Liver (tissue), 3 donors: ENCODE results near the gene LY6G6C.

ENCODE experiments used
- EGR1 ChIP-seq, 2 donors: IDR thresholded peaks; 2 replicates each; pipeline ENCODE4 v1.6.1; 2016 to 2018; ENCODE audit warnings: antibody characterized with exemption in 2 of 2, low read depth in 2 of 2
- GABPA ChIP-seq, 2 donors: IDR thresholded peaks in 1 of 2; conservative IDR thresholded peaks in 1 of 2; 2 replicates each; pipeline ENCODE4 v1.6.1; 2016; ENCODE audit warnings: antibody characterized with exemption in 2 of 2, mild to moderate bottlenecking in 1 of 2, moderate library complexity in 1 of 2
- JUND ChIP-seq, 2 donors: IDR thresholded peaks; 2 replicates each; pipeline ENCODE4 v1.6.1; 2016; ENCODE audit warnings: antibody characterized with exemption in 2 of 2
- RAD21 ChIP-seq, 2 donors: IDR thresholded peaks; 2 replicates each; pipeline ENCODE4 v1.6.1; 2016; ENCODE audit warnings: antibody characterized with exemption in 2 of 2, mild to moderate bottlenecking in 2 of 2
- RXRA ChIP-seq, 2 donors: IDR thresholded peaks; 2 replicates each; pipeline ENCODE4 v1.6.1; 2017 to 2018; ENCODE audit warnings: antibody characterized with exemption in 2 of 2, mild to moderate bottlenecking in 1 of 2
- SP1 ChIP-seq: IDR thresholded peaks from 2 replicates; pipeline ENCODE4 v1.6.1; 2018; ENCODE audit warnings: antibody characterized with exemption, mild to moderate bottlenecking
- TAF1 ChIP-seq: conservative IDR thresholded peaks from 2 replicates; pipeline ENCODE4 v1.6.1; 2016; ENCODE audit warnings: antibody characterized with exemption, mild to moderate bottlenecking
- YY1 ChIP-seq: IDR thresholded peaks from 2 replicates; pipeline ENCODE4 v1.6.1; 2016; ENCODE audit warnings: antibody characterized with exemption, mild to moderate bottlenecking
- TF ChIP-seq, protein P1 (sequence below): IDR thresholded peaks from 2 replicates; pipeline ENCODE4 v1.6.1; 2016; ENCODE audit warnings: antibody characterized with exemption
- TF ChIP-seq, protein P2 (sequence below): fragments of 150-350 bp; IDR thresholded peaks from 2 replicates; pipeline ENCODE4 v1.5.1; 2017; ENCODE audit warnings: improper control_type of control experiment, low read depth, low read length; ENCODE audit not compliant: missing input control
- TF ChIP-seq, protein P3 (sequence below): IDR thresholded peaks from 2 replicates; pipeline ENCODE4 v1.6.1; 2016; ENCODE audit warnings: antibody characterized with exemption, mild to moderate bottlenecking
- TF ChIP-seq, protein P4 (sequence below): IDR thresholded peaks from 2 replicates; pipeline ENCODE4 v1.6.1; 2016; ENCODE audit warnings: antibody characterized with exemption
- TF ChIP-seq, protein P5 (sequence below): IDR thresholded peaks from 2 replicates; pipeline ENCODE4 v1.6.1; 2016; ENCODE audit warnings: antibody characterized with exemption
- donor health status: healthy.
- donor health status: healthy.

DNA sequence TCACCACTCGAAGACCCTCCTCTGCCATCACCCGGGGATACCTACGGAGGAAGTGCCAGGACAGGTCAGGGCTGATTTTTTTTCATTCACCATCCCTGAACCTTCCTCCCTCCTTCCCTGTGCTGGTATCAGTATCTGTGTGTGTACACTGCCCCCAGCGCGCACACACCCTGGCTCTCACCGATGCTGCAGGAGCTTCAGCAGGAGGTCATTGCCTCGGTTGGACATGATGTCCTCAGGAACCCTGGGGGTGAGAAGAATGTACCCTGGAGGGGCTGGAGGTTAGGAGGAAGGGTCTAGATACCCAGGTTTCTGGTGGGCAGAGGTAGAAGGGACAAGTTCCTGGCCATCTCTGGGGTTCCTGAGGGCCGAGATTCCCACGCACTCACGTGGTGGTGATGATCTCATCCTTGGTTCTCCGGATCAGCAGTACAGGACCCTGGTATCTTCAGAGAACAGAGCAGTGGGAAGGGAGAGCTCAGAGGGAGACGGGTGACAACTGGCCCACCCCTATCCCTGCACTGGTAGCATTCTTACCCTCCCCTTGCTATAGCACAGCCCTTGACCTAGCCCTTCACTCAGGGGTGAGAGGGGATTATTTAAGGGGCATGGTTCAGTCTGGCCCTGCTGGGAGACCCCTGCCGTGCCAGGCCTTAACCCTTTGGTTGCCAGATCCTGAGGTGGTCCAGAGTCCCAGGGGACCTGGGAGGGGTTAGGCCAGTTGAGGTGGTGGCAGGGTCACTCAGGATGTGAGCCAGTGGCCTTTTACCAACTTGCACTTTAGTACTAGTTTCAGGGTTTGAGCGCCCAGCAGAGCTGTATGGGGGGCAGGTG is 33.5 kb downstream of the LY6G6C start:
- TF ChIP-seq, protein P1, sequence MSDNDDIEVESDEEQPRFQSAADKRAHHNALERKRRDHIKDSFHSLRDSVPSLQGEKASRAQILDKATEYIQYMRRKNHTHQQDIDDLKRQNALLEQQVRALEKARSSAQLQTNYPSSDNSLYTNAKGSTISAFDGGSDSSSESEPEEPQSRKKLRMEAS, result no peak
- TF ChIP-seq YY1 (no peak), EGR1 (IDR thresholded peaks at IDR 0.05; ENCODE audit: low read depth in 2 of 2) (no peak), TAF1 (no peak), SP1 (no peak), RAD21 (IDR thresholded peaks at IDR 0.05) (no peak), GABPA (IDR thresholded peaks at IDR 0.05 in 1 of 2, conservative IDR thresholded peaks at IDR 0.05 in 1 of 2) (no peak), JUND (IDR thresholded peaks at IDR 0.05) (no peak), RXRA (IDR thresholded peaks at IDR 0.05) (no peak)
- TF ChIP-seq, protein P2, sequence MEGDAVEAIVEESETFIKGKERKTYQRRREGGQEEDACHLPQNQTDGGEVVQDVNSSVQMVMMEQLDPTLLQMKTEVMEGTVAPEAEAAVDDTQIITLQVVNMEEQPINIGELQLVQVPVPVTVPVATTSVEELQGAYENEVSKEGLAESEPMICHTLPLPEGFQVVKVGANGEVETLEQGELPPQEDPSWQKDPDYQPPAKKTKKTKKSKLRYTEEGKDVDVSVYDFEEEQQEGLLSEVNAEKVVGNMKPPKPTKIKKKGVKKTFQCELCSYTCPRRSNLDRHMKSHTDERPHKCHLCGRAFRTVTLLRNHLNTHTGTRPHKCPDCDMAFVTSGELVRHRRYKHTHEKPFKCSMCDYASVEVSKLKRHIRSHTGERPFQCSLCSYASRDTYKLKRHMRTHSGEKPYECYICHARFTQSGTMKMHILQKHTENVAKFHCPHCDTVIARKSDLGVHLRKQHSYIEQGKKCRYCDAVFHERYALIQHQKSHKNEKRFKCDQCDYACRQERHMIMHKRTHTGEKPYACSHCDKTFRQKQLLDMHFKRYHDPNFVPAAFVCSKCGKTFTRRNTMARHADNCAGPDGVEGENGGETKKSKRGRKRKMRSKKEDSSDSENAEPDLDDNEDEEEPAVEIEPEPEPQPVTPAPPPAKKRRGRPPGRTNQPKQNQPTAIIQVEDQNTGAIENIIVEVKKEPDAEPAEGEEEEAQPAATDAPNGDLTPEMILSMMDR, result no peak
- TF ChIP-seq, protein P3, sequence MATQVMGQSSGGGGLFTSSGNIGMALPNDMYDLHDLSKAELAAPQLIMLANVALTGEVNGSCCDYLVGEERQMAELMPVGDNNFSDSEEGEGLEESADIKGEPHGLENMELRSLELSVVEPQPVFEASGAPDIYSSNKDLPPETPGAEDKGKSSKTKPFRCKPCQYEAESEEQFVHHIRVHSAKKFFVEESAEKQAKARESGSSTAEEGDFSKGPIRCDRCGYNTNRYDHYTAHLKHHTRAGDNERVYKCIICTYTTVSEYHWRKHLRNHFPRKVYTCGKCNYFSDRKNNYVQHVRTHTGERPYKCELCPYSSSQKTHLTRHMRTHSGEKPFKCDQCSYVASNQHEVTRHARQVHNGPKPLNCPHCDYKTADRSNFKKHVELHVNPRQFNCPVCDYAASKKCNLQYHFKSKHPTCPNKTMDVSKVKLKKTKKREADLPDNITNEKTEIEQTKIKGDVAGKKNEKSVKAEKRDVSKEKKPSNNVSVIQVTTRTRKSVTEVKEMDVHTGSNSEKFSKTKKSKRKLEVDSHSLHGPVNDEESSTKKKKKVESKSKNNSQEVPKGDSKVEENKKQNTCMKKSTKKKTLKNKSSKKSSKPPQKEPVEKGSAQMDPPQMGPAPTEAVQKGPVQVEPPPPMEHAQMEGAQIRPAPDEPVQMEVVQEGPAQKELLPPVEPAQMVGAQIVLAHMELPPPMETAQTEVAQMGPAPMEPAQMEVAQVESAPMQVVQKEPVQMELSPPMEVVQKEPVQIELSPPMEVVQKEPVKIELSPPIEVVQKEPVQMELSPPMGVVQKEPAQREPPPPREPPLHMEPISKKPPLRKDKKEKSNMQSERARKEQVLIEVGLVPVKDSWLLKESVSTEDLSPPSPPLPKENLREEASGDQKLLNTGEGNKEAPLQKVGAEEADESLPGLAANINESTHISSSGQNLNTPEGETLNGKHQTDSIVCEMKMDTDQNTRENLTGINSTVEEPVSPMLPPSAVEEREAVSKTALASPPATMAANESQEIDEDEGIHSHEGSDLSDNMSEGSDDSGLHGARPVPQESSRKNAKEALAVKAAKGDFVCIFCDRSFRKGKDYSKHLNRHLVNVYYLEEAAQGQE, result no peak
- TF ChIP-seq, protein P4, sequence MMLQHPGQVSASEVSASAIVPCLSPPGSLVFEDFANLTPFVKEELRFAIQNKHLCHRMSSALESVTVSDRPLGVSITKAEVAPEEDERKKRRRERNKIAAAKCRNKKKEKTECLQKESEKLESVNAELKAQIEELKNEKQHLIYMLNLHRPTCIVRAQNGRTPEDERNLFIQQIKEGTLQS, result no peak
- TF ChIP-seq, protein P5, sequence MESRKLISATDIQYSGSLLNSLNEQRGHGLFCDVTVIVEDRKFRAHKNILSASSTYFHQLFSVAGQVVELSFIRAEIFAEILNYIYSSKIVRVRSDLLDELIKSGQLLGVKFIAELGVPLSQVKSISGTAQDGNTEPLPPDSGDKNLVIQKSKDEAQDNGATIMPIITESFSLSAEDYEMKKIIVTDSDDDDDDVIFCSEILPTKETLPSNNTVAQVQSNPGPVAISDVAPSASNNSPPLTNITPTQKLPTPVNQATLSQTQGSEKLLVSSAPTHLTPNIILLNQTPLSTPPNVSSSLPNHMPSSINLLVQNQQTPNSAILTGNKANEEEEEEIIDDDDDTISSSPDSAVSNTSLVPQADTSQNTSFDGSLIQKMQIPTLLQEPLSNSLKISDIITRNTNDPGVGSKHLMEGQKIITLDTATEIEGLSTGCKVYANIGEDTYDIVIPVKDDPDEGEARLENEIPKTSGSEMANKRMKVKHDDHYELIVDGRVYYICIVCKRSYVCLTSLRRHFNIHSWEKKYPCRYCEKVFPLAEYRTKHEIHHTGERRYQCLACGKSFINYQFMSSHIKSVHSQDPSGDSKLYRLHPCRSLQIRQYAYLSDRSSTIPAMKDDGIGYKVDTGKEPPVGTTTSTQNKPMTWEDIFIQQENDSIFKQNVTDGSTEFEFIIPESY, result no peak
